ENCODE data around the gene MSH3. TPM values are rescaled to one million over a fixed set of nuclear protein-coding genes. Genes with fewer than 3 reads are reported as not detected.

MSH3 gene
- total RNA-seq, 2 donors from 2014 or later, result 12.6 to 14.9 TPM

GRCh38 chr5:80799573-80799972 is 145.1 kb downstream of the MSH3 start:
- no peaks in the 10 kb centered on the region for H3K27me3 ChIP-seq (replicated peaks; ENCODE audit: insufficient read depth)
- TF ChIP-seq CTCF (IDR thresholded peaks at IDR 0.05) (no peak), POLR2A (IDR thresholded peaks at IDR 0.05) (no peak), POLR2AphosphoS5 (IDR thresholded peaks at IDR 0.05) (no peak)
- H3K4me1 ChIP-seq (replicated peaks), result no peaks in the 10 kb centered on the region
- DNase-seq (ENCODE audit: low spot score), result no peak
- intact Hi-C loops (cut with DNase I), result no loop called here
- no peak overlapping the region for H3K4me3 ChIP-seq
- no peak overlapping the region for H3K27ac ChIP-seq
- H3K36me3 ChIP-seq, result no peaks in the 10 kb centered on the region
- WGBS, result 96% methylated on average over 2 of the region's 2 CpGs
- H3K9me3 ChIP-seq, result no peaks in the 10 kb centered on the region

- no peaks in the 10 kb centered on the region for H3K9me3 ChIP-seq
- no peak overlapping the region for H3K27ac ChIP-seq
- 60% methylated on average over 1 of the region's 1 CpG for WGBS
- no peak for DNase-seq (ENCODE audit: low spot score)
- H3K4me3 ChIP-seq, result no peak overlapping the region
- TF ChIP-seq POLR2A (IDR thresholded peaks at IDR 0.05) (no peak), CTCF (IDR thresholded peaks at IDR 0.05) (no peak), POLR2AphosphoS5 (IDR thresholded peaks at IDR 0.05) (no peak)
- intact Hi-C loops (cut with DNase I), result no loop called here
- H3K4me1 ChIP-seq (replicated peaks), result no peaks in the 10 kb centered on the region
- H3K27me3 ChIP-seq (replicated peaks; ENCODE audit: insufficient read depth), result no peaks in the 10 kb centered on the region
- no peaks in the 10 kb centered on the region for H3K36me3 ChIP-seq
These were observed 149.9 kb downstream of the MSH3 start for GRCh38 chr5:80804332-80804731.

GRCh38 chr5:80805038-80805437 is 150.6 kb downstream of the MSH3 start:
- Histone ChIP-seq H3K4me1 (replicated peaks) (no peaks in the 10 kb centered on the region), H3K36me3 (no peaks in the 10 kb centered on the region), H3K4me3 (no peak overlapping the region), H3K27me3 (replicated peaks; ENCODE audit: insufficient read depth) (no peaks in the 10 kb centered on the region), H3K27ac (no peak overlapping the region), H3K9me3 (no peaks in the 10 kb centered on the region)
- DNase-seq (ENCODE audit: low spot score), result no peak
- intact Hi-C loops (cut with DNase I), result no loop called here
- no peak for TF ChIP-seq POLR2AphosphoS5 (IDR thresholded peaks at IDR 0.05)
- no peak for TF ChIP-seq POLR2A (IDR thresholded peaks at IDR 0.05)
- no peak for TF ChIP-seq CTCF (IDR thresholded peaks at IDR 0.05)
- 65% methylated on average over 2 of the region's 2 CpGs for WGBS

- Histone ChIP-seq H3K27ac (no peak overlapping the region), H3K36me3 (no peaks in the 10 kb centered on the region), H3K9me3 (no peaks in the 10 kb centered on the region), H3K4me1 (replicated peaks) (no peaks in the 10 kb centered on the region), H3K4me3 (no peak overlapping the region), H3K27me3 (replicated peaks; ENCODE audit: insufficient read depth) (no peaks in the 10 kb centered on the region)
- no peak for DNase-seq (ENCODE audit: low spot score)
- no peak for TF ChIP-seq CTCF (IDR thresholded peaks at IDR 0.05)
- TF ChIP-seq POLR2A (IDR thresholded peaks at IDR 0.05), result no peak
- TF ChIP-seq POLR2AphosphoS5 (IDR thresholded peaks at IDR 0.05), result no peak
- intact Hi-C loops (cut with DNase I), result no loop called here
These were observed 152.5 kb downstream of the MSH3 start for GRCh38 chr5:80806929-80807328.

DNA sequence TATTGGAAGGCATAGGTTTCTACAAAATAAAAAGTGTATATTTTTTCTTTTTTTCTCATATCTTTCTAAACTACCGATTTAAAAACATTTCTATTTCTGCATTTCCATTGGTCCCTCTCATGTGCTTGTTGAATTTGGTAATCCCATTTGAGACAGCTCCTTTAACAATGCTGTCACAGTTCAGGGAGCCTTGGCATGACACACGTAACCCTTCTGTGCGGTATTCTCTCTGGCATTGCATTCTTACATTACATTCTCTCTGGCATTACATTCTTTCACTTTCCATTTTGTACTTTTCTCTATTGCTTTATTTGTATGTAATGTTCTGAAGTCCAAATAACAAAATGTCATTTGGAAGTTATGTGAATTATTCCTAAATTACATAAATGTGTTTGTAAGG is 155.0 kb downstream of the MSH3 start:
- no peaks in the 10 kb centered on the region for H3K27me3 ChIP-seq (replicated peaks; ENCODE audit: insufficient read depth)
- no peaks in the 10 kb centered on the region for H3K4me1 ChIP-seq (replicated peaks)
- no peak overlapping the region for H3K27ac ChIP-seq
- DNase-seq (ENCODE audit: low spot score), result no peak
- H3K36me3 ChIP-seq, result no peaks in the 10 kb centered on the region
- TF ChIP-seq POLR2AphosphoS5 (IDR thresholded peaks at IDR 0.05) (no peak), POLR2A (IDR thresholded peaks at IDR 0.05) (no peak)
- WGBS, result 89% methylated on average over 3 of the region's 3 CpGs
- H3K9me3 ChIP-seq, result no peaks in the 10 kb centered on the region
- intact Hi-C loops (cut with DNase I), result no loop called here
- H3K4me3 ChIP-seq, result no peak overlapping the region

Measured in prostate gland (tissue), 2 donors.